ENCODE measurements around the gene NCCRP1.

- TF ChIP-seq CTCF (IDR thresholded peaks at IDR 0.05) (no peak), POLR2A (IDR thresholded peaks at IDR 0.05) (no peak)
Observed at GRCh38 chr19:39162441-39163043, 34.2 kb upstream of the NCCRP1 start.
